HepG2 (cell line): ENCODE data around the gene SH3PXD2A. TPM values are rescaled to one million over a fixed set of nuclear protein-coding genes. Genes with fewer than 3 reads are reported as not detected.

Experiments
- ATAC-seq: fragments of 200-7000 bp; cut with Tn5 transposase; 3 replicates; pipeline ENCODE4 v1.9.1; 2020; ENCODE audit warnings: mild to moderate bottlenecking, moderate library complexity
- BruUV-seq: library from RNA; stranded (reverse); fragments of 400-500 nt; replicated peaks from 2 replicates; lab custom pipeline; 2021; lab: Mats Ljungman, UMichigan
- CTCF ChIA-PET: fragments of 300-600 bp; formaldehyde crosslinking; extraction: SDS; loops from one replicate; lab custom pipeline; 2021; ENCODE audit warnings: low total read pairs, inconsistent platforms, low intra/inter-chr PET ratio; lab: Yijun Ruan, JAX
- POLR2A ChIA-PET: fragments of 350-600 bp; sonication (Branson Sonifier 250); formaldehyde crosslinking; loops from one replicate; lab custom pipeline; 2020; ENCODE audit warnings: antibody characterized with exemption, inconsistent platforms; lab: Yijun Ruan, JAX
- DNase-seq: peaks from one replicate; pipeline ENCODE4 v3.0.0-alpha.2; 2015; ENCODE audit warnings: low spot score
- FAIRE-seq: peaks from 3 replicates; lab custom pipeline; 2011; peaks lifted over from hg19 to GRCh38; lab: Jason Lieb, UNC
- H2AFZ ChIP-seq: one replicate; pipeline ENCODE4 v1.6.1; 2011; ENCODE audit warnings: low read length, inconsistent platforms
- H3K27ac ChIP-seq: fragments of 300-600 bp; 3 replicates; pipeline ENCODE4 v1.8.0; 2011; ENCODE audit warnings: mixed run types, mild to moderate bottlenecking, mixed read lengths, low read length, inconsistent platforms; ENCODE audit not compliant: insufficient read depth; ENCODE audit errors: extremely low read length
- H3K27me3 ChIP-seq, 2 experiments: fragments of 200-600 bp in 1 of 2; 2 replicates in 1 of 2; 3 replicates in 1 of 2; pipeline versions ENCODE4 v1.6.0 to v1.8.0; 2011; ENCODE audit warnings: low read length in 2 of 2, mild to moderate bottlenecking in 2 of 2, moderate library complexity in 2 of 2, inconsistent platforms in 1 of 2; ENCODE audit not compliant: insufficient read depth in 2 of 2, control insufficient read depth in 1 of 2
- H3K36me3 ChIP-seq, 2 experiments: fragments of 200-600 bp in 1 of 2; replicated peaks in 1 of 2; 2 replicates in 1 of 2; 3 replicates in 1 of 2; pipeline versions ENCODE4 v1.5.1 to v1.8.0; 2011; ENCODE audit warnings: low read length in 2 of 2, inconsistent platforms in 1 of 2; ENCODE audit not compliant: insufficient read depth in 2 of 2, control insufficient read depth in 1 of 2
- H3K4me1 ChIP-seq: 2 replicates; pipeline ENCODE4 v1.5.1; 2012; ENCODE audit warnings: low read length, inconsistent platforms; ENCODE audit not compliant: insufficient read depth
- H3K4me2 ChIP-seq: 2 replicates; pipeline ENCODE4 v1.6.0; 2011; ENCODE audit warnings: low read depth, low read length, inconsistent platforms
- H3K4me3 ChIP-seq, 3 experiments: fragments of 200-600 bp in 1 of 3; sonication (generic), shearing (Covaris generic) in 1 of 3; replicated peaks in 1 of 3; 2 replicates each; pipeline ENCODE4 v1.5.1; 2011 to 2016; ENCODE audit warnings: low read length in 3 of 3, inconsistent platforms in 2 of 3, low read depth in 2 of 3, mild to moderate bottlenecking in 2 of 3, control low read depth in 1 of 3, mixed read lengths in 1 of 3; ENCODE audit not compliant: insufficient read depth in 1 of 3
- H3K79me2 ChIP-seq: one replicate; pipeline ENCODE4 v1.6.1; 2011; ENCODE audit warnings: low read length, inconsistent platforms; ENCODE audit not compliant: insufficient read depth
- H3K9ac ChIP-seq: 2 replicates; pipeline ENCODE4 v1.6.0; 2011; ENCODE audit warnings: mild to moderate bottlenecking, low read depth, low read length, inconsistent platforms; ENCODE audit not compliant: insufficient read depth
- H3K9me3 ChIP-seq: 2 replicates; pipeline ENCODE4 v1.5.1; 2012; ENCODE audit warnings: mild to moderate bottlenecking, low read length
- H4K20me1 ChIP-seq: 2 replicates; pipeline ENCODE4 v1.6.0; 2011; ENCODE audit warnings: inconsistent platforms, mild to moderate bottlenecking, low read length, moderate library complexity; ENCODE audit not compliant: insufficient read depth
- HNF4A ChIP-seq: sonication (generic); formaldehyde crosslinking; IDR thresholded peaks from 2 replicates; pipeline ENCODE4 v1.4.0; 2020; ENCODE audit warnings: missing genetic modification reagents
- RAD51 ChIP-seq: fragments of 450-650 bp; IDR thresholded peaks from 2 replicates; pipeline ENCODE4 v1.6.1; 2016; ENCODE audit warnings: borderline replicate concordance
- ZMYM3 ChIP-seq: sonication (generic); formaldehyde crosslinking; IDR thresholded peaks from 2 replicates; pipeline ENCODE4 v1.5.1; 2020; ENCODE audit warnings: mild to moderate bottlenecking, missing genetic modification reagents
- ZNF225 ChIP-seq: sonication (generic); formaldehyde crosslinking; IDR thresholded peaks from 2 replicates; pipeline ENCODE4 v1.4.0; 2020; ENCODE audit warnings: mild to moderate bottlenecking, missing genetic modification reagents
- ZNF547 ChIP-seq: sonication (generic); formaldehyde crosslinking; IDR thresholded peaks from 2 replicates; pipeline ENCODE4 v1.5.1; 2020; ENCODE audit warnings: mild to moderate bottlenecking, missing genetic modification reagents
- ZNF598 ChIP-seq: sonication (generic); formaldehyde crosslinking; IDR thresholded peaks from 2 replicates; pipeline ENCODE4 v1.5.1; 2020; ENCODE audit warnings: mild to moderate bottlenecking, missing genetic modification reagents, borderline replicate concordance
- ZNF878 ChIP-seq: sonication (generic); formaldehyde crosslinking; IDR thresholded peaks from 2 replicates; pipeline ENCODE4 v1.8.1; 2023; ENCODE audit warnings: mild to moderate bottlenecking, missing genetic modification reagents, moderate library complexity
- WGBS: methylation state at CpG from one replicate; pipeline ENCODE4 v1.1.6; 2017; ENCODE audit warnings: low lambda C conversion rate; 5-methylcytosine and 5-hydroxymethylcytosine counted together
- in situ Hi-C: cut with HindIII; loops from 2 replicates; pipeline ENCODE4 v1.10.0; 2017; ENCODE audit warnings: low pct_unique_long_range_greater_than_20kb; ENCODE audit not compliant: extremely low pct_ligation_motif_present
- intact Hi-C: fragments of 100-400 bp; cut with micrococcal nuclease; formaldehyde crosslinking; loops from one replicate; pipeline ENCODE4 v1.10.0; 2022; ENCODE audit not compliant: unreplicated experiment
- polyA plus RNA-seq, 8 experiments: library from polyadenylated mRNA; depleted of rRNA in 3 of 8; stranded (reverse) in 7 of 8; unstranded in 1 of 8; fragments of >200 nt; fragmentation: Illumina TruSeq in 4 of 8; extraction: Trizol in 4 of 8; gene quantifications; 2 replicates each; pipeline versions ENCODE4 v1.2.1 to v1.2.3, GENCODE V29; 2011 to 2016; ENCODE audit warnings: low read depth in 4 of 8, missing spikeins in 1 of 8, mixed read lengths in 1 of 8; ENCODE audit not compliant: insufficient read depth in 1 of 8
- total RNA-seq, 5 experiments: library from RNA; depleted of rRNA; stranded (reverse); fragments of >200 nt; fragmentation: Illumina TruSeq; extraction: Trizol; gene quantifications; 2 replicates each; pipeline ENCODE4 v1.2.3, GENCODE V29; 2016; ENCODE audit warnings: low read depth in 1 of 5
- TF ChIP-seq, protein P1 (sequence below): IDR thresholded peaks from 2 replicates; pipeline ENCODE4 v1.6.1; 2016; ENCODE audit warnings: missing compliant biosample characterization, missing genetic modification reagents, borderline replicate concordance
- TF ChIP-seq, protein P2 (sequence below): sonication (generic); formaldehyde crosslinking; conservative IDR thresholded peaks from 2 replicates; pipeline ENCODE4 v1.8.0; 2022; ENCODE audit warnings: low read depth, missing genetic modification reagents
- TF ChIP-seq, protein P3 (sequence below): sonication (generic); formaldehyde crosslinking; IDR thresholded peaks from 2 replicates; pipeline ENCODE4 v1.8.0; 2022; ENCODE audit warnings: missing genetic modification reagents, mild to moderate bottlenecking, moderate library complexity, borderline replicate concordance
- TF ChIP-seq, protein P4 (sequence below): IDR thresholded peaks from 2 replicates; pipeline ENCODE4 v1.6.1; 2016
- TF ChIP-seq, protein P5 (sequence below): fragments of 450-650 bp; IDR thresholded peaks from 2 replicates; pipeline ENCODE4 v1.6.1; 2017

The SH3PXD2A gene
- total and polyA plus RNA-seq, 2 of the 13 experiments (the other 11 are each of a cell fraction or from before 2014, with no cell fraction given): 11.1 to 11.3 TPM

DNA sequence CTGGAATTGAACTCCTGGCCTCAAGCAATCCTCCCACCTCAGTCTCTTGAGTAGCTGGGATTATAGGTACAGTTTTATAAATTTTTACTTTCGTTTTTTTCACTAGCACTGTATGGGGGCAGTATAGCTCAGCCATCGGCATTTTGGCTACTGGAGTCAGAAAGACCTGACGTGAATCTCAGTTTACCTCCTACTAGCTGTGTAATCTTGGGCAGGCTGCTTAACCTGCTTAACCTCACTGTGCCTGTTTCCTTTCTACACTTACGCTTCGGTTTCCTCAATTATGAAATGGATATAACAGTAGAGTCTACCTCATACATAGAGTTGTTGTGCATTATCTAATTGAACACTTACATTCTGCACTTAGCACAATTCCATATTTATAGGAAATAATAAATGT lies 45.9 kb upstream of the SH3PXD2A start:
- CTCF ChIA-PET: no interaction called here
- Histone ChIP-seq H3K36me3 (peaks cover 6 to 47% of the 10 kb centered on the region in 2 experiments; a peak in 4 of 5 replicates), H3K79me2 (no peaks in the 10 kb centered on the region), H4K20me1 (no peaks in the 10 kb centered on the region), H3K27ac (no peak overlapping the region), H3K4me2 (no peak overlapping the region), H3K4me1 (no peaks in the 10 kb centered on the region), H3K9me3 (no peaks in the 10 kb centered on the region), H2AFZ (no peak overlapping the region), H3K9ac (no peak overlapping the region), H3K27me3 (no peaks in the 10 kb centered on the region), H3K4me3 (no peak overlapping the region)
- intact Hi-C loops (no loop called here), in situ Hi-C loops (no loop called here)
- no peak for FAIRE-seq
- no peak for ATAC-seq
- 91% methylated on average over 5 of the region's 5 CpGs for WGBS
- TF ChIP-seq, protein P1, sequence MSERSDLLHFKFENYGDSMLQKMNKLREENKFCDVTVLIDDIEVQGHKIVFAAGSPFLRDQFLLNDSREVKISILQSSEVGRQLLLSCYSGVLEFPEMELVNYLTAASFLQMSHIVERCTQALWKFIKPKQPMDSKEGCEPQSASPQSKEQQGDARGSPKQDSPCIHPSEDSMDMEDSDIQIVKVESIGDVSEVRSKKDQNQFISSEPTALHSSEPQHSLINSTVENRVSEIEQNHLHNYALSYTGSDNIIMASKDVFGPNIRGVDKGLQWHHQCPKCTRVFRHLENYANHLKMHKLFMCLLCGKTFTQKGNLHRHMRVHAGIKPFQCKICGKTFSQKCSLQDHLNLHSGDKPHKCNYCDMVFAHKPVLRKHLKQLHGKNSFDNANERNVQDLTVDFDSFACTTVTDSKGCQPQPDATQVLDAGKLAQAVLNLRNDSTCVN (CRISPR knock-in tag): no peak
- TF ChIP-seq ZNF878 (no peak), ZMYM3 (no peak), HNF4A (CRISPR knock-in tag) (no peak), ZNF225 (CRISPR knock-in tag) (no peak), RAD51 (no peak), ZNF547 (no peak), ZNF598 (CRISPR knock-in tag) (no peak)
- TF ChIP-seq, protein P2, sequence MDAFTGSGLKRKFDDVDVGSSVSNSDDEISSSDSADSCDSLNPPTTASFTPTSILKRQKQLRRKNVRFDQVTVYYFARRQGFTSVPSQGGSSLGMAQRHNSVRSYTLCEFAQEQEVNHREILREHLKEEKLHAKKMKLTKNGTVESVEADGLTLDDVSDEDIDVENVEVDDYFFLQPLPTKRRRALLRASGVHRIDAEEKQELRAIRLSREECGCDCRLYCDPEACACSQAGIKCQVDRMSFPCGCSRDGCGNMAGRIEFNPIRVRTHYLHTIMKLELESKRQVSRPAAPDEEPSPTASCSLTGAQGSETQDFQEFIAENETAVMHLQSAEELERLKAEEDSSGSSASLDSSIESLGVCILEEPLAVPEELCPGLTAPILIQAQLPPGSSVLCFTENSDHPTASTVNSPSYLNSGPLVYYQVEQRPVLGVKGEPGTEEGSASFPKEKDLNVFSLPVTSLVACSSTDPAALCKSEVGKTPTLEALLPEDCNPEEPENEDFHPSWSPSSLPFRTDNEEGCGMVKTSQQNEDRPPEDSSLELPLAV (CRISPR knock-in tag): no peak
- TF ChIP-seq, protein P3, sequence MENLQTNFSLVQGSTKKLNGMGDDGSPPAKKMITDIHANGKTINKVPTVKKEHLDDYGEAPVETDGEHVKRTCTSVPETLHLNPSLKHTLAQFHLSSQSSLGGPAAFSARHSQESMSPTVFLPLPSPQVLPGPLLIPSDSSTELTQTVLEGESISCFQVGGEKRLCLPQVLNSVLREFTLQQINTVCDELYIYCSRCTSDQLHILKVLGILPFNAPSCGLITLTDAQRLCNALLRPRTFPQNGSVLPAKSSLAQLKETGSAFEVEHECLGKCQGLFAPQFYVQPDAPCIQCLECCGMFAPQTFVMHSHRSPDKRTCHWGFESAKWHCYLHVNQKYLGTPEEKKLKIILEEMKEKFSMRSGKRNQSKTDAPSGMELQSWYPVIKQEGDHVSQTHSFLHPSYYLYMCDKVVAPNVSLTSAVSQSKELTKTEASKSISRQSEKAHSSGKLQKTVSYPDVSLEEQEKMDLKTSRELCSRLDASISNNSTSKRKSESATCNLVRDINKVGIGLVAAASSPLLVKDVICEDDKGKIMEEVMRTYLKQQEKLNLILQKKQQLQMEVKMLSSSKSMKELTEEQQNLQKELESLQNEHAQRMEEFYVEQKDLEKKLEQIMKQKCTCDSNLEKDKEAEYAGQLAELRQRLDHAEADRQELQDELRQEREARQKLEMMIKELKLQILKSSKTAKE: no peak
- TF ChIP-seq, protein P4, sequence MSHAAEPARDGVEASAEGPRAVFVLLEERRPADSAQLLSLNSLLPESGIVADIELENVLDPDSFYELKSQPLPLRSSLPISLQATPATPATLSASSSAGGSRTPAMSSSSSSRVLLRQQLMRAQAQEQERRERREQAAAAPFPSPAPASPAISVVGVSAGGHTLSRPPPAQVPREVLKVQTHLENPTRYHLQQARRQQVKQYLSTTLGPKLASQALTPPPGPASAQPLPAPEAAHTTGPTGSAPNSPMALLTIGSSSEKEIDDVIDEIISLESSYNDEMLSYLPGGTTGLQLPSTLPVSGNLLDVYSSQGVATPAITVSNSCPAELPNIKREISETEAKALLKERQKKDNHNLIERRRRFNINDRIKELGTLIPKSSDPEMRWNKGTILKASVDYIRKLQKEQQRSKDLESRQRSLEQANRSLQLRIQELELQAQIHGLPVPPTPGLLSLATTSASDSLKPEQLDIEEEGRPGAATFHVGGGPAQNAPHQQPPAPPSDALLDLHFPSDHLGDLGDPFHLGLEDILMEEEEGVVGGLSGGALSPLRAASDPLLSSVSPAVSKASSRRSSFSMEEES (CRISPR knock-in tag): no peak
- TF ChIP-seq, protein P5, sequence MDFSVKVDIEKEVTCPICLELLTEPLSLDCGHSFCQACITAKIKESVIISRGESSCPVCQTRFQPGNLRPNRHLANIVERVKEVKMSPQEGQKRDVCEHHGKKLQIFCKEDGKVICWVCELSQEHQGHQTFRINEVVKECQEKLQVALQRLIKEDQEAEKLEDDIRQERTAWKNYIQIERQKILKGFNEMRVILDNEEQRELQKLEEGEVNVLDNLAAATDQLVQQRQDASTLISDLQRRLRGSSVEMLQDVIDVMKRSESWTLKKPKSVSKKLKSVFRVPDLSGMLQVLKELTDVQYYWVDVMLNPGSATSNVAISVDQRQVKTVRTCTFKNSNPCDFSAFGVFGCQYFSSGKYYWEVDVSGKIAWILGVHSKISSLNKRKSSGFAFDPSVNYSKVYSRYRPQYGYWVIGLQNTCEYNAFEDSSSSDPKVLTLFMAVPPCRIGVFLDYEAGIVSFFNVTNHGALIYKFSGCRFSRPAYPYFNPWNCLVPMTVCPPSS: no peak
- POLR2A ChIA-PET: no interaction called here
- BruUV-seq: no TSS peak
- DNase-seq: no peak
